Ectodermal cell (in vitro differentiated cells): Measurements from ENCODE around the gene DFFB.
"Not testable (repeated sequence)": the region's sequence is repeated elsewhere in the genome, so short reads cannot be mapped to it uniquely, and the experiment has no call there.

Experiments
- H3K27ac ChIP-seq: 2 replicates; pipeline ENCODE4 v1.7.0; 2013; ENCODE audit warnings: mild to moderate bottlenecking, low read depth, low read length; ENCODE audit not compliant: insufficient read depth, poor library complexity, severe bottlenecking
- H3K27me3 ChIP-seq: 2 replicates; pipeline ENCODE4 v1.7.0; 2013; ENCODE audit warnings: mild to moderate bottlenecking, low read length; ENCODE audit not compliant: insufficient read depth, control insufficient read depth, poor library complexity, severe bottlenecking
- H3K36me3 ChIP-seq: one replicate; pipeline ENCODE4 v1.7.0; 2013; ENCODE audit warnings: low read length; ENCODE audit not compliant: control insufficient read depth, insufficient read depth
- H3K4me1 ChIP-seq: one replicate; pipeline ENCODE4 v1.7.0; 2013; ENCODE audit warnings: low read length; ENCODE audit not compliant: control insufficient read depth, insufficient read depth
- H3K4me3 ChIP-seq: 2 replicates; pipeline ENCODE4 v1.7.0; 2013; ENCODE audit warnings: low read depth, low read length, control low read depth; ENCODE audit not compliant: insufficient read depth
- H3K9me3 ChIP-seq: 2 replicates; pipeline ENCODE4 v1.7.0; 2013; ENCODE audit warnings: mild to moderate bottlenecking, low read length, moderate library complexity; ENCODE audit not compliant: control insufficient read depth
- WGBS, 2 experiments: methylation state at CpG; one replicate each; pipeline ENCODE4 v1.1.7; 2013; ENCODE audit warnings: missing lambda C conversion rate in 2 of 2; 5-methylcytosine and 5-hydroxymethylcytosine counted together

Gene DFFB

DNA sequence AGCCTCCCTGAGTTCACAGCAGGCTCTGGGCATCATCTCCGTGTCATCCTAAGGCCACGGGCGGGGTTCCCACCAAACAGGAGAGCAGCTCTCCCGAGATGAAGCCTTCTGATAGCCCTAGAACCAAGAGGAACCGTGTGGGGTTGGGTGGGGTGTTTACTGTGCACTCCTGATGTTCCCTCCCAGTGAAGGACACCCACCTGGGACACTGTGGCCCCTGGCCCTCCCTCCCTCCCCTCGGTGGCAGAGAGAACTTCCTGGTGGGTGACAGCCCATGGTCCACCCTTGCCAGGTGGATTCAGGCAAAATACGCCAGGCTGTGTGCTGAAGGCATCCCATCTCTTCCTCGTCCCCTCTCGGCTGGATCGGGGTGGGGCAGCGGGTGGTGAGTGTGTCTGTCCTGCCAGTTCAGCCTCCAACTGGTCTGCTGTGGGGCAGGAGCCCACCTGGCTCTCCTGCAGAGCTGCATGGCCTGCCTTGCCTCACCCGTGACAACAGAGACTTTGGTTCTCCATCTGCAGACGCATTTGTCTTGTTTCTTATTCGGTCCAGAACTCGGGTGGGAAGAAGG lies 58.4 kb downstream of the DFFB start:
- no peaks in the 10 kb centered on the region for H3K27me3 ChIP-seq
- no peak overlapping the region for H3K4me3 ChIP-seq
- H3K4me1 ChIP-seq, result peaks cover 8% of the 10 kb centered on the region
- no peak overlapping the region for H3K27ac ChIP-seq
- no peaks in the 10 kb centered on the region for H3K36me3 ChIP-seq
- no peaks in the 10 kb centered on the region for H3K9me3 ChIP-seq
- 93 to 94% methylated on average over 15 of the region's 15 CpGs for WGBS, 2 experiments

DNA sequence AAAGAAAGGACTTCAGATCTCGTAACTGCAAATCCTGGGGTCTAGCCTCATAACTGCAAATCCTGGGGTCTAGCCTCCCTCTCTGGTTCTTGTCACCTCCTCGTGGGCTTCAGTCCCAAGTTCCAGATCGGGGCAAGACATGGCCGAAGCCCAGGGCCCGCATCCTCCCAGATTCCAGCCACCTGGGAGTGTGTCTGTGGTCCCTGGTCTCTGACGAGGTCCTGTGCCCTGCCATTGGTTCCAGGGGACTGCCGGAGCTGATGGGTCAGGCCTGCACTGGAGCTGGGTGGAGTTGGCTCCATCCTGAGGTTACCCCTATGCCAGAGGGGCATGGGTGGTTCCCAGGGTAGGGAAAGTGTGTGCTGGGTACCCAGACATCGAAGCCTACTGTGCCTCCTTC lies 60.5 kb downstream of the DFFB start:
- no peaks in the 10 kb centered on the region for H3K9me3 ChIP-seq
- H3K27ac ChIP-seq, result no peak overlapping the region
- no peaks in the 10 kb centered on the region for H3K36me3 ChIP-seq
- H3K27me3 ChIP-seq, result no peaks in the 10 kb centered on the region
- no peak overlapping the region for H3K4me3 ChIP-seq
- WGBS, 2 experiments, result 94 to 96% methylated on average over 8 of the region's 8 CpGs
- H3K4me1 ChIP-seq, result no peaks in the 10 kb centered on the region

DNA sequence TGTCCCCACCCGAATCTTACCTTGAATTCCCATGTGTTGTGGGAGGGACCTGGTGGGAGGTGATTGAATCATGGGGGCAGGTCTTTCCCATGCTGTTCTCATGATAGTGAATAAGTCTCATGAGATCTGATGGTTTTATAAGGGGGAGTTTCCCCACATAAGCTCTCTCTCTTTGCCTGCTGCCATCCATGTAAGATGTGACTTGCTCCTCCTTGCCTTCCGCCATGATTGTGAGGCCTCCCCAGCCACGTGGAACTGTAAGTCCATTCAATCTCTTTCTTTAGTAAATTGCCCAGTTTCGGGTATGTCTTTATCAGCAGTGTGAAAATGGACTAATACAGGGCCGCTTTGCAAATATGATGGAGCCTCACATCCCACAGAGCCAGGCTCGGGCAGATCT lies 61.1 kb downstream of the DFFB start:
- H3K4me1 ChIP-seq, H3K27me3 ChIP-seq, H3K4me3 ChIP-seq, H3K27ac ChIP-seq, H3K9me3 ChIP-seq, H3K36me3 ChIP-seq: not testable (repeated sequence)
- WGBS, 2 experiments, result 85 to 89% methylated on average over 6 of the region's 6 CpGs

DNA sequence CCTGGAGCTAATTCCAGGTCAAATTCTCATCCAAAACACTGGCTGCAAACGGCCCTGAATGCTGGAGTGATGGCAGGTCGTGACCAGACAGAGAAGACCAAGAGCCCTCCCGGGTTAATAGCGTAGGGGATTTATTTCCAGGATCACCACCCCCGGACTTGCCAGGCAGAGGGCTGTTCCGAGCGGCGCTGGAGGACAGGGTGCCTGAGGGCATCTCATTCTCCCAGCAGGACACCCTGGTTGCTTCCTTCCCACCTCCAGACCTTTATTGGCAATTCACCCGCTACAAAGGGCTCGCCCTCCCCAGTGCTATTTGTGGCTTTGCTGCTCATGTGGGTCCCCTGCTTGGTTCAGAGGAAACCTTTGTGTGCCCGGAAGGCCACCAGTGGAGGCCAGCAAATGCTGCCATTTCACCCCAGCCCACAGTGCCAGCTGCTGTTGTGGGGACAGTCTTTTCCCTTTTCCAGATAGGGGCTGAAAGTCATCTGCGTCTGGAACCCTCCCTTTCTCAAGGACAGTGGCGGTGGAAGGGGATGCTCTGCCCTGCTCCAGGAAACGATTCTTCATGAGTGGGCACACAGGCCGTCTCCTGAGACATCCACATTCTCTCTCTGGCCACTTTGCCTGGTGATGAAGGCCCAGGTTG lies 61.8 kb downstream of the DFFB start:
- H3K27ac ChIP-seq, result no peak overlapping the region
- WGBS, 2 experiments, result 86 to 89% methylated on average over 15 of the region's 15 CpGs
- H3K9me3 ChIP-seq, result no peaks in the 10 kb centered on the region

DNA sequence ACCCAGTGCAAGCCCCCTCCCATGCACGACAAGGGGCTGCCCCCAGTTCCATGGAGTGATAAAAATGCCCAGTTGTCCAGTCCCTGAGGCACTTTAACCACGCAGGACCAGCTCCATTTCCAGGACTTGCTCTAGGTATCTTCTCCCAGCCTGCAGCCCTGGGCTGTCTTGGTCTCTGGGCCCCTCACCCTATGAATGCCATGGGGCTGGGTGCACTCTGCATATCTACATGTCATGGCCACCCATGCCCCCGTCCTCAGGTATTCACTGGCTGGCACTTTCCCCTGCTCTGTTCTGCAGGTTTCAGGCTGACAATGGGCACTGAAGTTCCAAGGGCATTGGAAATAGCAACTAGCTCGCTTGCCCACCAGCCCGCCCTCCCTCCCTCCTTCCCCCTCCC lies 62.4 kb downstream of the DFFB start:
- WGBS, 2 experiments, result 76 to 90% methylated on average over 4 of the region's 5 CpGs
- H3K27me3 ChIP-seq, result no peaks in the 10 kb centered on the region
- peaks cover 9% of the 10 kb centered on the region for H3K4me1 ChIP-seq
- H3K36me3 ChIP-seq, result no peaks in the 10 kb centered on the region
- no peaks in the 10 kb centered on the region for H3K9me3 ChIP-seq
- no peak overlapping the region for H3K27ac ChIP-seq
- H3K4me3 ChIP-seq, result no peak overlapping the region

More for the DNA sequence above, 61.8 kb downstream of the DFFB start:
- Histone ChIP-seq H3K4me1 (peaks cover 2% of the 10 kb centered on the region), H3K27me3 (no peaks in the 10 kb centered on the region), H3K36me3 (no peaks in the 10 kb centered on the region), H3K4me3 (no peak overlapping the region)

DNA sequence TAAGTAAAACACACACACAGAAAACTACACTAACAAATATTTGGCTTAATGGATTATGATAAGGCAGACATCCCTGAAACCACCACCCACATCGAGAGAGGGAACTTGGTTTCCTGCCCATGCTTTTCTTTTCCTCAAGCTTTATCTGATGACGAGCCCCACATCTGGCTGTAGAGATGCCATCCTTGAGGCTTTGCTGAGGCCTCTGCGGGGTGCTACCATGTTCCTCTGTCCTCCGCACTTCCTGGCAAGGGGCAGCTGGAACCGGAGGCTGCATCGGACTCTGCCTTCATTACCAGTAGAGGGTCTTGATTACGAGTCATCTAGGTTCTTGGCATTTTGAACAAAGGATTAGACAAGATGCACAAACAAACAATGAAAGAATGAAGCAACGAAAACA lies 64.5 kb downstream of the DFFB start:
- H3K36me3 ChIP-seq, result no peaks in the 10 kb centered on the region
- H3K4me1 ChIP-seq, result peaks cover 12% of the 10 kb centered on the region
- no peak overlapping the region for H3K27ac ChIP-seq
- no peaks in the 10 kb centered on the region for H3K9me3 ChIP-seq
- H3K27me3 ChIP-seq, result no peaks in the 10 kb centered on the region
- H3K4me3 ChIP-seq, result no peak overlapping the region
- 91 to 93% methylated on average over 8 of the region's 8 CpGs for WGBS, 2 experiments

DNA sequence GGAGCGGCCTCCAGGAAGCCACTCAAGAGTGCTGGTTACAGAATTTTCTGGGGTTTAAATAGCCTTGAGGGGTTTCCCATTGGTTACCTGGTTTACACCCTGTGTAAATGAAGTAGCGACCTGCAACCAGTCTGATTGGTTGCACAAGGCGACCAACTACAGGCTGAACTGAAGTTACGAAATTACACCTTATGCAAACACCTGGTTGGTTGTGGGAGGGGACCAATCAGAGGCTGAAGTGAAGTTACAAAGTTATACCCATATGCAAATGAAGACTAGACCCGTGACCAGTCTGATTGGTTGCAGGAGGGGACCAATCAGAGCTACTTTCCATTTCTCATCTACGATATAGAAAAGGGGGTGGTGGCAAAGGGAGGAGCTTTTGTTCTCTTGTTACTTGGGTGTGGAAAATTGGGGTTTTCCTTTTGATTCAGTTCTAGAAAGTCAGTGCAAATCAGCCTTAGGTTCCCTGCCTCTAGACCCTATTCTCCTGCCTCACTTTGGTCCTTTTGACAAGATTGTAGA lies 65.0 kb downstream of the DFFB start:
- Histone ChIP-seq H3K36me3 (no peaks in the 10 kb centered on the region), H3K27ac (no peak overlapping the region), H3K4me1 (peaks cover 12% of the 10 kb centered on the region), H3K9me3 (no peaks in the 10 kb centered on the region), H3K4me3 (no peak overlapping the region), H3K27me3 (no peaks in the 10 kb centered on the region)
- 92 to 93% methylated on average over 6 of the region's 6 CpGs for WGBS, 2 experiments

DNA sequence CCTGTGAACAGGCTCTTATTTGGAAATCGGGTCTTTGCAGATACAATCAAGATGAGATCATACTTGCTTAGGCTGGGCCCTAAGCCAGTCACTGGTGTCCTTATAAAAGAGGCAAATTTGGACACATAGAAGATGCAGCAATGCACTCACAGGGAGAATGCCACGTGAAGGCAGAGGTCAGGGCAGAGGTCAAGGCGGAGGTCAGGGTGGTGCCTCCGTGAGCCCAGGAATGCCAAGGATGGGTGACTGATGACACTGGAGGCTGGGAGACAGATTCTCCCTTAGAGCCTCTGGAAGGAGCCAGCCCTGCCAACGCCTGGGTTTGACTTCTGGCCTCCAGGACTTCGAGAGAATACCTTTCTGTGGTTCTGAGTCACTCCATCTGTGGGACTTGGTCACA lies 65.6 kb downstream of the DFFB start:
- H3K9me3 ChIP-seq, result no peaks in the 10 kb centered on the region
- WGBS, 2 experiments, result 84% methylated on average over 6 of the region's 6 CpGs

DNA sequence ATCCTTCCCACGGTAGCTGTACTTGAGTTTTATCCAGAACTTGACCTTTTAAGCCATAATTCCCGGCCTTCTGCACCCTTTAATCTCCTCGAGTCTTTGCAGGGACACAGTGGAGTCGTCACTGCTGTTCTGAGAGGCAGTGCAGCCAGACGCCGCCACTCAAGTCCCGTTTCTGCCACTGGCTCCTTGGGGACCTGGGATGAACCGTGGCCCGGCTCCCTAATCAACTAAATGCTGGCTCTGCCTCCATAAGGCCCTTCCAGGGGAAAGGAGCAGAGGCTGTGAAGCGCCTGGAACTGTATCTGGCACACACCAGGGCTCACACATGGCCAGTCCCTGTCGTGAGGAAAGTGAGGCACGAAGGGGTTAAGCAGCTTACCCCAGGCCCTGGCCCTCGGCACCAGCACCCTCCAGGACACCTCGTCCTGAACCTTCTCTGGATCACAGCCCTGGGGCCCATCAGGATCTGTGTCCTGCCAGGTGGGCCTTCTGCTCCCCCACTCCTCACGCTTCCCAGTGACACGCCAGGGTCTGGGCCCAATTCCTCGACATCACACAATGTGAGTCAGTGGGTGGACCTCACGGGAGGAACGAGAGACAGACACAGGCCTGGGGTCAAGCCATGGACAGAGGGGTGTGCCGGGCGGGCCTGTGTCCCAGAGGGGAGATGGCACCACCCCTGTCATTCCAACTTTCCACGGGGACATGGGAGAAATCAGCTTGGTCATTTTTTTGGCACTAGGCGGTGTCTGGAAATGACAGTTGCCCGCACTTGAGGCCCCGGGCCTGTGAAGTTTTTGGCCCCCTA lies 66.3 kb downstream of the DFFB start:
- no peaks in the 10 kb centered on the region for H3K36me3 ChIP-seq
- WGBS, 2 experiments, result 90 to 91% methylated on average over 25 of the region's 25 CpGs

More for the DNA sequence above, 65.6 kb downstream of the DFFB start:
- Histone ChIP-seq H3K36me3 (no peaks in the 10 kb centered on the region), H3K4me1 (peaks cover 12% of the 10 kb centered on the region), H3K27ac (no peak overlapping the region), H3K27me3 (no peaks in the 10 kb centered on the region), H3K4me3 (no peak overlapping the region)

DNA sequence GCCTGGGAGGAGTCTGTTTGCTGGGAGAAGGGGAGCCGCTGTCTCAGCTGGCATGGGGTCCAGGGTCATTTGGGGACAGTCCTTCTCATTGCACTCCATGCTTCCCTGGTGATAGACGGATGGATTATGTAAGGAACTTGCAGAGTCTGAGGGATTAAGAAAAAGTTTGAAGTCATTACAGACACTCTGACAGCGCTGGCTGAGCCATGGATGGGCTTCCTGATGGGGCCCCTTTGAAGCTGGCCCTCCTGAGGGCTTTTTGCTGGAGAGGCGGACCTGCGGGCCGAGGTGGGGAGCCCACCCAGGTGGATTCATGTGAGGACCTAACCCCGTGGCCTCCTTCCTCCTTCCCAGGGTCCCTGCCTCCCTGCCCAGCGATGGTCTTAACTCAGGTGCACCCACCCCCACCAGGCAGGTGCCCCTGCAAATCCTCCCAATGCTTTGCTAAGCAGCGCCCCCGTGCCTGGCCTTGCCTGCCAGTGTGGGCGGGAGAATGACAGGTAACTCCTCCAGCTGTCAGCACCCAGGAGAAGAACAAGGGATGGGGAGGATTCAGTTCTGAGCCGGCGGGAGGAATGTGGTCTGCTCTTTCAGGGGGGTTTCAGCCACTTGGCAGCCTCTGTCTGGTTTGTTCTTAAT lies 67.0 kb downstream of the DFFB start:
- no peaks in the 10 kb centered on the region for H3K9me3 ChIP-seq
- H3K36me3 ChIP-seq, result no peaks in the 10 kb centered on the region
- H3K4me1 ChIP-seq, result peaks cover 12% of the 10 kb centered on the region
- no peak overlapping the region for H3K27ac ChIP-seq
- H3K4me3 ChIP-seq, result no peak overlapping the region
- no peaks in the 10 kb centered on the region for H3K27me3 ChIP-seq
- 51 to 52% methylated on average over 13 of the region's 13 CpGs for WGBS, 2 experiments

More for the DNA sequence above, 66.3 kb downstream of the DFFB start:
- H3K4me1 ChIP-seq, result peaks cover 12% of the 10 kb centered on the region
- no peak overlapping the region for H3K4me3 ChIP-seq
- H3K27ac ChIP-seq, result no peak overlapping the region
- no peaks in the 10 kb centered on the region for H3K27me3 ChIP-seq
- H3K9me3 ChIP-seq, result no peaks in the 10 kb centered on the region
